Fibroblast of skin of right quadriceps (primary cell): ENCODE data around the gene ETV3.

Source experiments
- DNase-seq: peaks from one replicate; pipeline ENCODE4 v3.0.0-alpha.2; 2013

ETV3 gene

DNA sequence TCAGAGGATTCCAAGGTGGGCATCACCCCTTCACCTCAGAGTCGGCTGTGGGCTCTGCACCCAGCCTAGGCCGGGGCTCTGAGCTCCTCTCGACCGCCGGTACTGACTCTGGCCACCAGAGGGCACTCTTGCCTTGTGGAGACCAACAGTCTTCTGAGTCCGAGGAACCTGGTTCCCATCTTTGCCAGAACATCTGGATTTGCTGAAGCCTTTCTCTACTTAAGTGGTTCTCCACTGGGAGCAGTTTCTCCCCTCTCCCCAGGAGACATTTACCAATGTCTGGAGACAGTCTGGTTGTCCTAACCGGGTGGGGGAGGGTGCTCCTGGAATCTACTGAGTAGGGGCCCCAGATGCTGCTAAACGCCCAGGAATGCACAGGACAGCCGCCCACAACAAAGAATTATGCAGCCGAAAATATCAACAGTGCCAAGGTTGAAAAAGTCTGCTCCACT lies 48.0 kb downstream of the ETV3 start:
- peak; percentile 90 for DNase-seq

- no peak for DNase-seq
These were observed 48.4 kb downstream of the ETV3 start for GRCh38 chr1:157089789-157090188.

- DNase-seq, result no peak
These were observed 49.6 kb downstream of the ETV3 start for GRCh38 chr1:157088607-157089006.

DNA sequence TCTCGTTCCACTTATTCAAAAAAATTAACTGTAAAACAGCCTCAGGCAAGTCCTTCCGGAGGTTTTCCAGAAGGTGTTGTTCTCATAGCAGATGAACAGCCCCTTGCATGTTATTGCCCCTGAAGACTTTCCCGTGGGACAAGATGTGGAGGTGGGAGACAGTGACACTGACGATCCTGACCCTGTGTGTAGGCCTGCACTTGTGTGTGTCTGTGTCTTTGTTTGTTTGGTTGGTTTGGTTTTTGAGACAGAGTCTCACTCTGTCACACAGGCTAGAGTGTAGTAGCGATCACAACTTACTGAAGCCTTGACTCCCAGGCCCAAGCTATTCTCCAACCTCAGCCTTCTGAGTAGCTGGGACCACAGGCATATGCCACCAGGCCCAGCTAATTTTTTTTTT lies 51.2 kb downstream of the ETV3 start:
- DNase-seq, result no peak

- DNase-seq, result no peak
These were observed 51.9 kb downstream of the ETV3 start for GRCh38 chr1:157086299-157086698.

DNA sequence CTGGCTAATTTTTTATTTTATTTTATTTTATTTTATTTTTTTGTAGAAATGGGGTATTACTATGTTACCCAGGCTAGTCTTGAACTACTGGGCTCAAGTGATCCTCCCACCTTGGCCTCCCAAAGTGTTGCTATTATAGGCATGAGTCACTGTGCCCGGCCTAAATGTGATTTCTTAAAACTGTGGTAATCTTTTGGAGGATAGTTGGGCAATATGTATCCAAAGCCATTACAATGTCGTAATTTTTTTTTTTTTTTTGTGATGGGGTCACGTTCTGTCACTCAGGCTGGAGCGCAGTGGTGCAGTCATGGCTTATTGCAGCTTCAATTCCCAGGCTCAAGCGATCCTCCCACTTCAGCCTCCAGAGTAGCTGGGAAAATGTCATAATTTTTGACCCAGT lies 52.8 kb downstream of the ETV3 start:
- peak; percentile 18 for DNase-seq

- no peak for DNase-seq
These were observed 53.5 kb downstream of the ETV3 start for GRCh38 chr1:157084720-157085119.

GRCh38 chr1:157081707-157082106 lies 56.5 kb downstream of the ETV3 start:
- DNase-seq, result no peak

GRCh38 chr1:157080714-157081113 lies 57.5 kb downstream of the ETV3 start:
- no peak for DNase-seq

GRCh38 chr1:157077394-157077793 lies 60.8 kb downstream of the ETV3 start:
- no peak for DNase-seq

DNA sequence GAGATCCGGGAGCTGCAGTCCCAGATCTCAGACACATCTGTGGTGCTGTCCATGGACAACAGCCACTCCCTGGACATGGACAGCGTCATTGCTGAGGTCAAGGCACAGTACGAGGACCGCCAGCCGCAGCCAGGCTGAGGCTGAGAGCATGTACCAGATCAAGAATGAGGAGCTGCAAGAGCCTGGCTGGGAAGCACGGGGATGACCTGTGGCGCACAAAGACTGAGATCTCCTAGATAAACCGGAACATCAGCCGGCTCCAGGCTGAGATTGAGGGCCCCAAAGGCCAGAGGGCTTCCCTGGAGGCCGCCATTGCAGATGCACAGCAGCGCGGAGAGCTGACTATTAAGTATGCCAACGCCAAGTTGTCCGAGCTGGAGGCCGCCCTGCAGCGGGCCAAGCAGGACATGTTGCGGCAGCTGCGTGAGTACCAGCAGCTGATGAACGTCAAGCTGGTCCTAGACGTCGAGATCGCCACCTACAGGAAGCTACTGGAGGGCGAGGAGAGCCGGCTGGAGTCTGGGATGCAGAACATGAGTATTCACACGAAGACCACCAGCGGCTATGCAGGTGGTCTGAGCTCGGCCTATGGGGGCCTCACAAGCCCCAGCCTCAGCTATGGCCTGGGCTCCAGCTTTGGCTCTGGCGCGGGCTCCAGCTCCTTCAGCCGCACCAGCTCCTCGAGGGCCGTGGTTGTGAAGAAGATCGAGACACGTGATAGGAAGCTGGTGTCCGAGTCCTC lies 64.1 kb downstream of the ETV3 start:
- peak; percentile 54 for DNase-seq
